IMR-90 (cell line): ENCODE results near the gene COG1. TPM values are rescaled to one million over a fixed set of nuclear protein-coding genes. Genes with fewer than 3 reads are reported as not detected.

ENCODE experiments used
- ATAC-seq: fragments of 200-7000 bp; cut with Tn5 transposase; 2 replicates; pipeline ENCODE4 v1.9.1; 2020; ENCODE audit warnings: low read depth, mild to moderate bottlenecking, moderate library complexity
- BruUV-seq: library from RNA; stranded (reverse); fragments of 400-500 nt; replicated peaks from 2 replicates; lab custom pipeline; 2021; lab: Mats Ljungman, UMichigan
- CTCF ChIA-PET: fragments of 300-600 bp; formaldehyde crosslinking; extraction: SDS; loops from one replicate; lab custom pipeline; 2021; ENCODE audit warnings: antibody characterized with exemption; lab: Yijun Ruan, JAX
- POLR2A ChIA-PET: fragments of 300-600 bp; sonication (Branson Sonifier 250); formaldehyde crosslinking; loops from one replicate; lab custom pipeline; 2022; ENCODE audit warnings: antibody characterized with exemption; ENCODE audit not compliant: unreplicated experiment; lab: Charles Lee
- DNase-seq: peaks from one replicate; pipeline ENCODE4 v3.0.0; 2013
- H2AFZ ChIP-seq: replicated peaks from 2 replicates; pipeline ENCODE3; 2013; ENCODE audit warnings: low read length, mild to moderate bottlenecking; ENCODE audit not compliant: poor library complexity
- H2AK5ac ChIP-seq: 2 replicates; pipeline ENCODE4 v1.6.1; 2013; ENCODE audit warnings: low read depth, low read length, inconsistent platforms
- H2AK9ac ChIP-seq: replicated peaks from 2 replicates; pipeline ENCODE3; 2013; ENCODE audit warnings: mild to moderate bottlenecking, low read depth, low read length, moderate library complexity; ENCODE audit not compliant: poor library complexity
- H2BK120ac ChIP-seq: 2 replicates; pipeline ENCODE4 v1.6.1; 2013; ENCODE audit warnings: low read depth, low read length, inconsistent platforms
- H2BK15ac ChIP-seq: 3 replicates; pipeline ENCODE4 v1.6.1; 2013; ENCODE audit warnings: low read depth, low read length, inconsistent platforms
- H2BK20ac ChIP-seq: 2 replicates; pipeline ENCODE4 v1.6.1; 2013; ENCODE audit warnings: low read depth, mild to moderate bottlenecking, inconsistent platforms, low read length, moderate library complexity
- H2BK5ac ChIP-seq: 2 replicates; pipeline ENCODE4 v1.6.1; 2013; ENCODE audit warnings: mild to moderate bottlenecking, low read depth, low read length, inconsistent platforms; ENCODE audit not compliant: poor library complexity, severe bottlenecking
- H3K14ac ChIP-seq: replicated peaks from 2 replicates; pipeline ENCODE4 v1.6.1; 2013; ENCODE audit warnings: low read depth, low read length, inconsistent platforms
- H3K18ac ChIP-seq: 2 replicates; pipeline ENCODE4 v1.6.1; 2013; ENCODE audit warnings: low read depth, low read length, control low read depth
- H3K23ac ChIP-seq: 2 replicates; pipeline ENCODE4 v1.6.1; 2013; ENCODE audit warnings: low read depth, low read length, inconsistent platforms
- H3K27ac ChIP-seq: 2 replicates; pipeline ENCODE4 v1.5.1; 2013; ENCODE audit warnings: mild to moderate bottlenecking, control low read depth, low read length; ENCODE audit not compliant: insufficient read depth
- H3K27me3 ChIP-seq: 2 replicates; pipeline ENCODE4 v1.6.1; 2013; ENCODE audit warnings: low read length; ENCODE audit not compliant: control insufficient read depth, insufficient read depth
- H3K36me3 ChIP-seq: 2 replicates; pipeline ENCODE4 v1.6.1; 2013; ENCODE audit warnings: low read length, mixed read lengths; ENCODE audit not compliant: control insufficient read depth, insufficient read depth
- H3K4ac ChIP-seq: 2 replicates; pipeline ENCODE4 v1.6.1; 2013; ENCODE audit warnings: low read depth, low read length, inconsistent platforms
- H3K4me1 ChIP-seq: 2 replicates; pipeline ENCODE4 v1.6.1; 2013; ENCODE audit warnings: low read length, mixed read lengths; ENCODE audit not compliant: control insufficient read depth, insufficient read depth
- H3K4me2 ChIP-seq: 2 replicates; pipeline ENCODE4 v1.6.1; 2013; ENCODE audit warnings: low read depth, mild to moderate bottlenecking, control low read depth, low read length, moderate library complexity
- H3K4me3 ChIP-seq: 2 replicates; pipeline ENCODE4 v1.5.1; 2013; ENCODE audit warnings: low read depth, mild to moderate bottlenecking, control low read depth, low read length, moderate library complexity; ENCODE audit not compliant: insufficient read depth
- H3K56ac ChIP-seq: 2 replicates; pipeline ENCODE4 v1.6.1; 2013; ENCODE audit warnings: low read length, inconsistent platforms; ENCODE audit not compliant: insufficient read depth; ENCODE audit errors: extremely low read depth
- H3K79me1 ChIP-seq, 2 experiments: 2 replicates each; pipeline ENCODE4 v1.6.1; 2013; ENCODE audit warnings: low read length in 2 of 2, inconsistent platforms in 1 of 2, low read depth in 1 of 2
- H3K9ac ChIP-seq: 2 replicates; pipeline ENCODE4 v1.6.1; 2013; ENCODE audit warnings: low read depth, low read length, control low read depth
- H3K9me1 ChIP-seq: 2 replicates; pipeline ENCODE4 v1.6.1; 2013; ENCODE audit warnings: low read length, inconsistent platforms; ENCODE audit not compliant: insufficient read depth
- H3K9me3 ChIP-seq: 2 replicates; pipeline ENCODE4 v1.6.1; 2013; ENCODE audit warnings: low read length; ENCODE audit not compliant: control insufficient read depth, insufficient read depth
- H4K20me1 ChIP-seq: 2 replicates; pipeline ENCODE4 v1.6.1; 2013; ENCODE audit warnings: low read length, inconsistent platforms; ENCODE audit not compliant: insufficient read depth
- H4K5ac ChIP-seq: 2 replicates; pipeline ENCODE4 v1.6.1; 2013; ENCODE audit warnings: mild to moderate bottlenecking, low read depth, low read length, control low read depth
- H4K8ac ChIP-seq, 2 experiments: 2 replicates each; pipeline ENCODE4 v1.6.1; 2013; ENCODE audit warnings: low read depth in 2 of 2, low read length in 2 of 2, control low read depth in 1 of 2, inconsistent platforms in 1 of 2
- H4K91ac ChIP-seq: 2 replicates; pipeline ENCODE4 v1.6.1; 2013; ENCODE audit warnings: low read depth, low read length, inconsistent platforms; ENCODE audit not compliant: insufficient read depth
- MXI1 ChIP-seq: IDR thresholded peaks from 2 replicates; pipeline ENCODE4 v1.6.1; 2012; ENCODE audit warnings: low read depth, mild to moderate bottlenecking, low read length, moderate library complexity, borderline replicate concordance
- POLR2A ChIP-seq: IDR thresholded peaks from 2 replicates; pipeline ENCODE4 v1.6.1; 2012; ENCODE audit warnings: mild to moderate bottlenecking, low read depth, low read length
- RAD21 ChIP-seq: IDR thresholded peaks from 2 replicates; pipeline ENCODE4 v1.6.1; 2012; ENCODE audit warnings: low read length, improper control_type of control experiment
- WGBS, 2 experiments: methylation state at CpG; one replicate each; pipeline versions ENCODE4 v1.1.5 to v1.1.7; 2013; ENCODE audit warnings: missing lambda C conversion rate in 2 of 2; ENCODE audit not compliant: insufficient read length in 1 of 2; ENCODE audit errors: extremely low coverage in 2 of 2; 5-methylcytosine and 5-hydroxymethylcytosine counted together
- dilution Hi-C: fragments of 300-500 bp; cut with HindIII; formaldehyde crosslinking; loops from one replicate; pipeline ENCODE4 v1.14.3; 2018; ENCODE audit warnings: low sequenced_read_pairs; ENCODE audit not compliant: unreplicated experiment
- in situ Hi-C: fragments of 300-500 bp; cut with MboI; formaldehyde crosslinking; loops from 3 replicates; pipeline ENCODE4 v1.14.3; 2019; ENCODE audit warnings: low sequenced_read_pairs, inconsistent platforms, mixed read lengths
- intact Hi-C: fragments of 100-400 bp; cut with micrococcal nuclease; formaldehyde crosslinking; loops from 2 replicates; pipeline ENCODE4 v1.10.0; 2022
- polyA plus RNA-seq, 3 experiments: library from polyadenylated mRNA; depleted of rRNA; stranded (reverse); fragments of >200 nt; gene quantifications; 2 replicates each; pipeline ENCODE4 v1.2.3, GENCODE V29; 2012; ENCODE audit warnings: low replicate concordance in 1 of 3
- total RNA-seq: library from RNA; depleted of rRNA; stranded (reverse); fragments of >200 nt; gene quantifications from 2 replicates; pipeline ENCODE4 v1.2.3, GENCODE V29; 2012
- TF ChIP-seq, protein P1 (sequence below): fragments of 150-350 bp; IDR thresholded peaks from 2 replicates; pipeline ENCODE4 v1.6.1; 2017; ENCODE audit warnings: mild to moderate bottlenecking, antibody characterized with exemption, low read length, low read depth
- TF ChIP-seq, protein P2 (sequence below): fragments of 150-350 bp; IDR thresholded peaks from 2 replicates; pipeline ENCODE4 v1.6.1; 2016; ENCODE audit warnings: low read depth, mild to moderate bottlenecking, low read length, moderate library complexity, borderline replicate concordance
- TF ChIP-seq, protein P3 (sequence below): conservative IDR thresholded peaks from 2 replicates; pipeline ENCODE4 v1.5.1; 2012; ENCODE audit warnings: mild to moderate bottlenecking, low read depth, low read length, improper control_type of control experiment

COG1 gene
- total and polyA plus RNA-seq, 2 of the 4 experiments (the other 2 are of a cell fraction) = 18.3 to 35.1 TPM

DNA sequence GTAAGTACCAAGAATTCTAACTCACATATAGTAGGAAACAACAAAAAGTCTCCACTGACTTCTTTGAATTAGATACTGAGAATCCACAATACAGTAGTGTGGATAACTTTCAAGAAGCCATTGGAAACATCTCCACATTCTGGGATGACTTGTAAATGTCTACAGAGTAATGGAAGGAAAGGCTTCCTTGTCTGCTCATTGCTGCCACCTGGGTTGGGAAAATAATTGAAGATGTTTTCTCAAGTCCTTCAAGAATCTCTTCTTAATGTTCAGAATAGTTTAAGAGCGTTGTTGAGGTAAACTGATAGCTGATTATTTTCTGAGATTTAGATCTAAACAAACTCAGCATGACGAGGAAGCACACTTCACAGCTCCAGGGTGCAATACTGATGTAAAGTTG, 54.9 kb downstream of the COG1 start:
- H3K18ac ChIP-seq = no peak overlapping the region
- H3K4me3 ChIP-seq = no peak overlapping the region
- no peak overlapping the region for H4K5ac ChIP-seq
- intact Hi-C loops (loop anchor here (5.0 kb wide), 1 partner anchor 520 kb away; no protein-coding TSS in a partner anchor), dilution Hi-C loops (no loop called here), in situ Hi-C loops (loop anchor here (5.0 kb wide), 1 partner anchor 520 kb away; no protein-coding TSS in a partner anchor)
- no peak overlapping the region for H3K23ac ChIP-seq
- BruUV-seq = no TSS peak
- ChIA-PET CTCF (interaction anchor here (0.9 to 1.4 kb wide), 4 partner anchors 9 to 521 kb away, joined by 3 to 7 read pairs (median 5); no protein-coding TSS in a partner anchor), POLR2A (no interaction called here)
- TF ChIP-seq, protein P1, sequence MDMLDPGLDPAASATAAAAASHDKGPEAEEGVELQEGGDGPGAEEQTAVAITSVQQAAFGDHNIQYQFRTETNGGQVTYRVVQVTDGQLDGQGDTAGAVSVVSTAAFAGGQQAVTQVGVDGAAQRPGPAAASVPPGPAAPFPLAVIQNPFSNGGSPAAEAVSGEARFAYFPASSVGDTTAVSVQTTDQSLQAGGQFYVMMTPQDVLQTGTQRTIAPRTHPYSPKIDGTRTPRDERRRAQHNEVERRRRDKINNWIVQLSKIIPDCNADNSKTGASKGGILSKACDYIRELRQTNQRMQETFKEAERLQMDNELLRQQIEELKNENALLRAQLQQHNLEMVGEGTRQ = no peak
- TF ChIP-seq MXI1 (no peak), RAD21 (peak; percentile 21; the same call in 1 of the 2 replicates), POLR2A (no peak)
- TF ChIP-seq, protein P2, sequence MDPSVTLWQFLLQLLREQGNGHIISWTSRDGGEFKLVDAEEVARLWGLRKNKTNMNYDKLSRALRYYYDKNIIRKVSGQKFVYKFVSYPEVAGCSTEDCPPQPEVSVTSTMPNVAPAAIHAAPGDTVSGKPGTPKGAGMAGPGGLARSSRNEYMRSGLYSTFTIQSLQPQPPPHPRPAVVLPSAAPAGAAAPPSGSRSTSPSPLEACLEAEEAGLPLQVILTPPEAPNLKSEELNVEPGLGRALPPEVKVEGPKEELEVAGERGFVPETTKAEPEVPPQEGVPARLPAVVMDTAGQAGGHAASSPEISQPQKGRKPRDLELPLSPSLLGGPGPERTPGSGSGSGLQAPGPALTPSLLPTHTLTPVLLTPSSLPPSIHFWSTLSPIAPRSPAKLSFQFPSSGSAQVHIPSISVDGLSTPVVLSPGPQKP = no peak
- TF ChIP-seq, protein P3, sequence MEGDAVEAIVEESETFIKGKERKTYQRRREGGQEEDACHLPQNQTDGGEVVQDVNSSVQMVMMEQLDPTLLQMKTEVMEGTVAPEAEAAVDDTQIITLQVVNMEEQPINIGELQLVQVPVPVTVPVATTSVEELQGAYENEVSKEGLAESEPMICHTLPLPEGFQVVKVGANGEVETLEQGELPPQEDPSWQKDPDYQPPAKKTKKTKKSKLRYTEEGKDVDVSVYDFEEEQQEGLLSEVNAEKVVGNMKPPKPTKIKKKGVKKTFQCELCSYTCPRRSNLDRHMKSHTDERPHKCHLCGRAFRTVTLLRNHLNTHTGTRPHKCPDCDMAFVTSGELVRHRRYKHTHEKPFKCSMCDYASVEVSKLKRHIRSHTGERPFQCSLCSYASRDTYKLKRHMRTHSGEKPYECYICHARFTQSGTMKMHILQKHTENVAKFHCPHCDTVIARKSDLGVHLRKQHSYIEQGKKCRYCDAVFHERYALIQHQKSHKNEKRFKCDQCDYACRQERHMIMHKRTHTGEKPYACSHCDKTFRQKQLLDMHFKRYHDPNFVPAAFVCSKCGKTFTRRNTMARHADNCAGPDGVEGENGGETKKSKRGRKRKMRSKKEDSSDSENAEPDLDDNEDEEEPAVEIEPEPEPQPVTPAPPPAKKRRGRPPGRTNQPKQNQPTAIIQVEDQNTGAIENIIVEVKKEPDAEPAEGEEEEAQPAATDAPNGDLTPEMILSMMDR = peak; percentile 27; the same call in 1 of the 2 replicates
- H3K4ac ChIP-seq = no peak overlapping the region
- WGBS, 2 experiments = 100% methylated on average over 1 of the region's 2 CpGs; no CpG with 5 or more reads in 1 of the 2 experiments
- H3K27me3 ChIP-seq = no peaks in the 10 kb centered on the region
- no peak overlapping the region for H3K56ac ChIP-seq
- no peak overlapping the region for H2AFZ ChIP-seq
- no peak overlapping the region for H3K4me2 ChIP-seq
- no peak overlapping the region for H2BK20ac ChIP-seq
- no peak overlapping the region for H2BK15ac ChIP-seq
- 0 out of 2 replicates have a peak, but pooled peaks cover 3% of the 10 kb centered on the region for H4K20me1 ChIP-seq
- peaks cover 0 to 4% of the 10 kb centered on the region in 2 experiments; a peak in 1 of 4 replicates for H3K79me1 ChIP-seq
- no peak overlapping the region for H2BK5ac ChIP-seq
- H4K8ac ChIP-seq = no peak overlapping the region
- no peak overlapping the region for H2AK9ac ChIP-seq
- no peaks in the 10 kb centered on the region for H3K9me3 ChIP-seq
- peak; percentile 16 for DNase-seq
- H3K9me1 ChIP-seq = no peaks in the 10 kb centered on the region; the same call in 1 of the 2 replicates
- no peak overlapping the region for H3K9ac ChIP-seq
- H2AK5ac ChIP-seq = no peak overlapping the region
- H3K4me1 ChIP-seq = no peaks in the 10 kb centered on the region
- H3K36me3 ChIP-seq = peaks cover 28% of the 10 kb centered on the region
- H4K91ac ChIP-seq = no peak overlapping the region
- no peak overlapping the region for H3K14ac ChIP-seq
- ATAC-seq = no peak
- H2BK120ac ChIP-seq = no peak overlapping the region
- H3K27ac ChIP-seq = no peak overlapping the region
